CD4-positive, alpha-beta T cell treated with Interleukin-1 beta for 1 hour (primary cell): ENCODE data around the gene PCSK6.

Experiments used
- DNase-seq, 2 donors: peaks; one replicate each; pipeline ENCODE4 v3.0.0-alpha.2; 2020 to 2022

Gene PCSK6

GRCh38 chr15:101353240-101353639 is 136.3 kb downstream of the PCSK6 start:
- no peak for DNase-seq

- no peak for DNase-seq
Measured at GRCh38 chr15:101351736-101352135, 137.8 kb downstream of the PCSK6 start.

- DNase-seq: no peak
Measured at GRCh38 chr15:101349047-101349951, 140.2 kb downstream of the PCSK6 start.

- no peak for DNase-seq
Measured at GRCh38 chr15:101348643-101349042, 140.9 kb downstream of the PCSK6 start.

GRCh38 chr15:101348015-101348414 is 141.5 kb downstream of the PCSK6 start:
- DNase-seq: no peak

DNA sequence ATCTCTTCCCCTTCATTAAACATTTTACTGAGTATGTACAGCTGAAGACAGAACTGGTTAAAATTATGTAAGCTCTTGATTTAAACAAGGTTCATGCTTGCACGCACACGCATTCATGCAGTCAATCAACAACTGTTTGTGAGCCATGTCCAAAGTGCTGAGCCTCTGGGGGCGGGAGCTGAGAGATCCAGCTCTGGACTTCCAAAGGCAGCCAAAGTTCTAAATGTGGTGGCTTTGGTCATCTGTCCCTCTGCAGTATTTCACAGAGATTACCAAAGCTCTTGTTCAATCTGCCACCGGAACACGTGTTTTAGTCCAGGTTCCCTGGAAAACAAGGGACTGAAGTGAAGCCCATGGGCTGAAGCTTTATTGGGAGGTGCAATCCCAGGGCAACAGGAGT is 142.1 kb downstream of the PCSK6 start:
- DNase-seq: no peak

DNA sequence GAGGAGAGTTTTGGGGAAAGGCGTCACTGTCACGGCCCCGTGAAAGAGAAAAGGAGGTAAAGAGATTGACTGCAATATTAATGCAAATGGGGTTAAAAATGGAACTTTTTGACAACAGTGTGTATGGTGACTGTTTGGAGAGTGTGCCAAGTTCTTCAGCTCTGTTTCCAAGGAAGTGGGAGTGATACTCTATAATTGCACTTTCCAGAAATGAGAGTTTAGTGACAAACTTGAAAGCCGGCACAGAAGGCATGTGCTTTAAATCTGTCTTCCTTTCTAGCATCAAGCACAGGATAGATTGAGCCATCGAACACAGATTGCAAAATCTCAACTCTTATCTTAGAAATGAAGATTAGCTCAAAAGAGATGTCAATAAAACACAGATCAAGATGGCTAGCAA is 142.6 kb downstream of the PCSK6 start:
- DNase-seq: no peak

GRCh38 chr15:101342056-101342455 is 147.5 kb downstream of the PCSK6 start:
- DNase-seq: no peak

DNA sequence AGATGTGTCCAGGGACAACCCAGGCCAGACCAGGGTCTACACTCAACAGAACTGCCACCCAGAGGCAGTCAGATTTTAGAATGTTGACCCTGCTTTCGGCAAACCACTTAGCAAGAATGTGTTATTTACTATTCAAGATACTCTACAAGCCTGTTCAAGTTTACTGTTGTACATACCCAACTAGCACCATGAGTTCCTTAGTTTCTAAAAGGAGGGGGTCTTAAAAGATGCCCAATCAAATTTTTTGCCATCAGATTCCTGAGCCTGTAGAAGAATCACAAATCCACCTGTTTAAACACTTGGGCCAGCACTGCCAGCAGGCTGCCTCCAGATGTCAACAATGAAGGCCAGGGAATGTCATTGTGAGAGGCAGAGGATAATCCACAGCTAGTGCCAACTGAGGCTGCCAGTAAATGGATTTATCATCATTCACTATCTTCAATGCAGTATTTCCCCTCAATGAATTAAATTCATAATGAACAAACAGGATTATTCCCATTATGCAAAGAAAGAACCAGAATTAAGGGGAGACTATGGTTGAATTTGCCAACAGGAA is 150.9 kb downstream of the PCSK6 start:
- no peak for DNase-seq

DNA sequence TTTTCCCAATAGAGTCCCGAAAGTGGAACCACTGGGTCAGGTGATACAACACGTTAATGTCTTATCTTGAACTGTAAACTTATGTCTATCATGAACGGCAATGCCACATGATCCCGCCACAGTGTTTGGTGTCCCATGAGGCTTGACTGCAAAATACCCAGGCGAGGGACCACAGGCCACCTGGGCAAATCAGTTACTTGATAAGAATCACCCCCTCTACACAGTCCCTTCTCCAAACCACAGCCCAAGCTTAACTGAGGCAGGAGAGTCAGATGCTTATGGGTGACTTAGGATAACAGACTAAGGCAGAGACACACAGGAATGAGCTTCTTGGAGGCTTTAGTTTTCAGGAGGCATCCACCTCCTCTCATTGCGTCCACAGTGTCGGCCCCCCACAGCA is 151.5 kb downstream of the PCSK6 start:
- DNase-seq: no peak

GRCh38 chr15:101333907-101334789 is 155.4 kb downstream of the PCSK6 start:
- peak; percentile 65 to 73 for DNase-seq

DNA sequence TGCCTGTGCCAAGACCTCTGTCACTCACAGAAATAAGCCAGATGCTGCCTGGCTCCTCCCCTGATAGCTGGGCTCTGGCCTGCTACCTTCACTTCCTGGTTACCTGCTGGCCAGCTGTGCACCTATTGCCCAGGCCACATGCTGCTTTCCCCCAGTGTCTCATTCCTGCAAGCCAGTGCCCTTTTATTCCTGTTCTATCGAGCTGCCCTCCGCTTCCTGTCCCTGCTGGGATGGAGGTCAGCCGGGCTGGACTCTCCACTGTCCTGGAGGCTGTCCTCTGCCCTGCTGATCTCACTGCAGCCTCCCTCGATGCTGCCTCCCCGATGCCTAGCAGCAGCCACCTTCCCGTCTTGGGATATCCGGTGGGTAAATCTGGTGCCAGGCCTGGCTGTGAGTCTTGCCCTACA is 157.4 kb downstream of the PCSK6 start:
- no peak for DNase-seq

DNA sequence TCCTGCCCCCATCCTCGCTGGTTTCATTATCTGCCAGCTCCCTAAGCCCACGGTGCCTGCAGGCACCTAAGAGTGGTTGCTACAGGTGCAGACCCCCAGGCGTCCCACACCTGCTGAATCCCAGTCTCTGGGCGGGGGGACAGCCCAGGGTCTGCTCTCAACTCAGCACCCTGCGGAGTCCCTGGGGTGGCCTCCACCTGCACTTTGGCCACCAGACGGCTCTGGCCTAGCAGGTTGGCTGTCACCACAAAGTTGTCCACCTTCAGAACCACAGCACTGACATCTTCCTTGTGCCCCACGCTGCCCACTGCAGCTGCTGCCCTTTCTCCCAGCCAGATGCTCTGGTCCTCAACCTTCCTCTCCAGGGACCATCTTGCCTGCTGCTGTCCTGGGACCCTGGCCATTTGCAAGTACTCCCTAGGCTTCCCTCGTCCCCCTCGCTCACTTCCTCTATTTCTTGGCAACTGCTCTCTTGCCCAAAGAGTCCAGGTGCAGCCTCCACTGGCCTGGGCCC is 159.6 kb downstream of the PCSK6 start:
- DNase-seq: no peak

GRCh38 chr15:101329309-101329863 is 160.1 kb downstream of the PCSK6 start:
- DNase-seq: no peak

GRCh38 chr15:101328001-101328400 is 161.5 kb downstream of the PCSK6 start:
- no peak for DNase-seq

DNA sequence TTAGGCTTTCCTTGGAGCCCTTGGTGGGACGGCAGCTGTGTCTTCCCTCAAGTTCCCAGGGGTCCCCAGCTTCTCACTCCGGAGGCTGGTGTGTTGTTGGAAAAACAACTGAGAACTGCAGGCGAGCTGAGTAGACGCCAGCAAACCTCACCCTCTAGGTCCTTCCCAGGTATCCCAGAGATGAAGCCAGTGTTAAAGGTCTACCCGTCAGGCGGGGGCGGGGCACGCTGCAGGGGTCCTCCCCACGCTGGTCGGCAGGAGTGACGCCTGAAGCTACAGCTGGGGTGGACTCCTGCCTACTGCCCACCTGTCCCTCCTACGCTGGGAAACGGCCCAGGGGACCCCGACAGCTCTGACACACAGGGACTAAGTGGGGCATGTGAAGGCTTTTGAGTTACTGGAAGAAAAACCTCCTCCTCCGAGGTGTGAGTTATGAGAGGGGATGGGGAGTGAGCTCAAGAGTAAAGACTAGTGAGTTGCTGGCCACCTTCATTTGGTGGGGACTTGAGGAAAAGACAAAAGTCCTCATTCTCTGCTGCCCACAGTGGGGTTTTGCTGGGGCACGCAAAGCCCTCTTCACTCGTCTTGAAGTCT is 162.3 kb downstream of the PCSK6 start:
- DNase-seq: no peak

DNA sequence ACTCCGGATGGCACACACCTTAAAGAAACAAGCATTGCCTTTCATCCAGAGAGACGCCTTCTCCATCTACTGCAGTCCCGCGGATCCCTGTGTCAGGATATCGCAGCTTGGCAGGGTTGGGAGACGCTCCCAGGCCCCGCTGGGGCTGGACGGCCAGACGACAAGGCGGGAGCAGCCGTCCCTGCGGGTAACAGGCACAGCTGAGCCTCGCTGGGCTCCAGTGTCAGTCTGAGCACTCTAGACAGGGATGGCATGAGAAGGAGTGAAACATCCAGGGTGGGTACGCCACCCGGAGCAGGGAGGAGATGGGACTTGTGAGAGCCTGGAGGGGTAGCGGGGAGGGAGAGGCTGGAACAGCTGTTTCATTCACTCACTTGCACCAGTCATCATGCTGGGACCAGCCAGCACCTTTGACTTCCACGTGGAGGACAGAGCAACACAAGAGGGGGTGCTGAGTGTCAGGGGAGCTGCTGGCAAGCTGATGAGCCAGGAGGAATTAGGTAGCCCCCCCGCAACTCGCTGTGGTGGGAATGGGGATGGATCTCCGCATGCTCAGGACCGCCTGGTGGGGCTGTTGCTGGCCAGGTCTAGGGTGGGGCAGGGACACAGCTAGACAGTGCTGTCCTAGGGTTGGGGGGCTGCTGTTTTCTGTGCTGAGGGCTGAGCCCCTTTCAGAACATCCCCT is 162.9 kb downstream of the PCSK6 start:
- no peak for DNase-seq

- DNase-seq: no peak
Measured at GRCh38 chr15:101326026-101326315, 163.5 kb downstream of the PCSK6 start.

GRCh38 chr15:101325263-101326025 is 164.1 kb downstream of the PCSK6 start:
- no peak for DNase-seq

DNA sequence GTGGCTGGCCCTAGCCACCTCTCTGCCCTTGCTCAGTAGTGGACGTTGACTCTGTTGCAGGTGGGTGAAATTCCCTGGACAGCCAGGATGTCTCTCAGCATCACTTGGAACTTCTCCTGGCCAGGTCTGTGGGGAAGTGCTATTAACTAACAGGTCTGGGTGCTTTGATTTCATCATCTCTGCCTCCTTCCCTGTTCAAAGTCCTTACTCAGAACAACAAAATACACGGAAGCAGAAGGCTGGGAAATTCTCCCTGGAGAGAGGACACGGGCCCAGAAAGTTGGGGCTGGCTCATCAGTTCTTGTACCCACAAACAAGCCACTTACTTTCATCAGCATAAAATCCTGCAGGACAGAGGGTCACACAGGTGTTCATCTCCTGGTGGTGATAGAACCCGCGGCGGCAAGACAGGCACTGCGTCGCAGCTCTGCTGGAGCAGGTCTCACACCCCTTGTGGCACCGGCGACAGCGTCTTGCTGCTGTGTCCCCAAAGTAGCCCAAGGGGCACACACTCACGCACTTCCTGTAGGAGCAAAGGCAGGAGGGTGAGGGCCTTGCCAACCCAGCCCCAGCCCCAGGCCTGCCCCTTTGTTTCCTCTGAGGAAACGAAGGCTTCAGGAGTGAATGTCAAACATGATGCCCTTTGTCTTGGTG is 164.9 kb downstream of the PCSK6 start:
- DNase-seq: no peak
